ENCODE data around the gene FLVCR2. TPM values are rescaled to one million over a fixed set of nuclear protein-coding genes. Genes with fewer than 3 reads are reported as not detected.
A peak's percentile ranks its signal among the peaks of the same experiment; 100 is the strongest.

FLVCR2 gene
- total RNA-seq, 2 donors from 2014 or later: 6.2 to 8.3 TPM

- no peak overlapping the region for H3K4me3 ChIP-seq
- no peaks in the 10 kb centered on the region for H3K27me3 ChIP-seq (replicated peaks; ENCODE audit: insufficient read depth)
- H3K36me3 ChIP-seq: peaks cover 8% of the 10 kb centered on the region
- ATAC-seq (ENCODE audit: insufficient number of reproducible peaks, low FRiP score, low read depth) (no peak), DNase-seq (ENCODE audit: low spot score) (no peak)
- no peak for TF ChIP-seq CTCF (IDR thresholded peaks at IDR 0.05)
- H3K9me3 ChIP-seq: no peaks in the 10 kb centered on the region
- H3K4me1 ChIP-seq (ENCODE audit: control insufficient read depth in 1 of 2, low read depth in 2 of 2): peaks cover 0 to 12% of the 10 kb centered on the region in 2 donors
- H3K27ac ChIP-seq: no peak overlapping the region
These were observed 66.6 kb downstream of the FLVCR2 start for GRCh38 chr14:75645056-75645455.

GRCh38 chr14:75646762-75647161 lies 68.3 kb downstream of the FLVCR2 start:
- Histone ChIP-seq H3K27me3 (replicated peaks; ENCODE audit: insufficient read depth) (no peaks in the 10 kb centered on the region), H3K9me3 (no peaks in the 10 kb centered on the region), H3K4me1 (ENCODE audit: control insufficient read depth in 1 of 2, low read depth in 2 of 2) (peaks cover 0 to 12% of the 10 kb centered on the region in 2 donors), H3K27ac (no peak overlapping the region), H3K4me3 (no peak overlapping the region), H3K36me3 (peaks cover 23% of the 10 kb centered on the region)
- DNase-seq (ENCODE audit: low spot score) (no peak), ATAC-seq (ENCODE audit: insufficient number of reproducible peaks, low FRiP score, low read depth) (no peak)
- no peak for TF ChIP-seq CTCF (IDR thresholded peaks at IDR 0.05)

GRCh38 chr14:75647640-75648039 lies 69.2 kb downstream of the FLVCR2 start:
- no peak for ATAC-seq (ENCODE audit: insufficient number of reproducible peaks, low FRiP score, low read depth)
- H3K27ac ChIP-seq: no peak overlapping the region
- no peak for TF ChIP-seq CTCF (IDR thresholded peaks at IDR 0.05)
- no peaks in the 10 kb centered on the region for H3K27me3 ChIP-seq (replicated peaks; ENCODE audit: insufficient read depth)
- H3K4me1 ChIP-seq (ENCODE audit: control insufficient read depth in 1 of 2, low read depth in 2 of 2): peaks cover 0 to 12% of the 10 kb centered on the region in 2 donors
- H3K4me3 ChIP-seq: no peak overlapping the region
- H3K36me3 ChIP-seq: peaks cover 27% of the 10 kb centered on the region
- no peak for DNase-seq (ENCODE audit: low spot score)
- no peaks in the 10 kb centered on the region for H3K9me3 ChIP-seq

GRCh38 chr14:75648066-75648838 lies 69.8 kb downstream of the FLVCR2 start:
- Histone ChIP-seq H3K27me3 (replicated peaks; ENCODE audit: insufficient read depth) (no peaks in the 10 kb centered on the region), H3K9me3 (no peaks in the 10 kb centered on the region), H3K4me3 (no peak overlapping the region), H3K27ac (no peak overlapping the region), H3K4me1 (ENCODE audit: control insufficient read depth in 1 of 2, low read depth in 2 of 2) (peaks cover 0 to 12% of the 10 kb centered on the region in 2 donors), H3K36me3 (peaks cover 31% of the 10 kb centered on the region)
- no peak for TF ChIP-seq CTCF (IDR thresholded peaks at IDR 0.05)
- ATAC-seq (ENCODE audit: insufficient number of reproducible peaks, low FRiP score, low read depth) (peak; percentile 38), DNase-seq (ENCODE audit: low spot score) (no peak)

- DNase-seq (ENCODE audit: low spot score) (no peak), ATAC-seq (ENCODE audit: insufficient number of reproducible peaks, low FRiP score, low read depth) (no peak)
- H3K36me3 ChIP-seq: peaks cover 31% of the 10 kb centered on the region
- no peaks in the 10 kb centered on the region for H3K9me3 ChIP-seq
- no peak overlapping the region for H3K27ac ChIP-seq
- peaks cover 0 to 12% of the 10 kb centered on the region in 2 donors for H3K4me1 ChIP-seq (ENCODE audit: control insufficient read depth in 1 of 2, low read depth in 2 of 2)
- no peak overlapping the region for H3K4me3 ChIP-seq
- H3K27me3 ChIP-seq (replicated peaks; ENCODE audit: insufficient read depth): no peaks in the 10 kb centered on the region
- TF ChIP-seq CTCF (IDR thresholded peaks at IDR 0.05): no peak
These were observed 70.9 kb downstream of the FLVCR2 start for GRCh38 chr14:75649337-75649736.
